ENCODE measurements around the gene MKI67. TPM values are rescaled to one million over a fixed set of nuclear protein-coding genes. Genes with fewer than 3 reads are reported as not detected.

Gene MKI67
- total and polyA plus RNA-seq, 2 of the 13 experiments (the other 11 are each of a cell fraction or from before 2014, with no cell fraction given) = 6.7 to 22.9 TPM

DNA sequence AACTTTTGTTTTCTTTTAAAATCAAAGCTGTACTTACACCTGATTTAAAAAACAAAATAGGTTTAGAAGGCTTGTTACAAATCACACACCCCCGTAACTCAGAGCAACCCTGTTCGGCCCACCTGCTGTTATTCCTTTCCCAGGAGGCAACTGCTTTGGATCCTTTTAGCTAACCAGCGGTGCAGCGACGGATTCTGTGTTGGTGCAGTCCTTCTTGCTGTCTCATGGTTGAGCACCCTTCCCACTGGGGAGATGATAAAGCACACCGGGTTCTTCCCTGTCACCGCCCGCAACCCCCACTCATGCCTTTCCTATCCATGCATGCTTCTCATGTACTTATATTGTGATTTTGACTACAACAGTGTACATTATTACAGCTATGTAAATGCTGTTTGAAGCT, 24.8 kb upstream of the MKI67 start:
- H3K9me3 ChIP-seq (ENCODE audit: low read length) = no peaks in the 10 kb centered on the region
- H3K79me2 ChIP-seq (ENCODE audit: insufficient read depth, low read length) = no peaks in the 10 kb centered on the region
- TF ChIP-seq SP140L (CRISPR knock-in tag; IDR thresholded peaks at IDR 0.05; ENCODE audit: borderline replicate concordance) (no peak), SIN3B (IDR thresholded peaks at IDR 0.05; ENCODE audit: low read length) (no peak)
- 0 out of 5 replicates have a peak, but pooled peaks cover 0 to 4% of the 10 kb centered on the region in 2 experiments for H3K27me3 ChIP-seq (ENCODE audit: control insufficient read depth in 1 of 2, insufficient read depth in 2 of 2, low read length in 2 of 2)
- H3K9ac ChIP-seq (ENCODE audit: insufficient read depth, low read depth, low read length) = no peak overlapping the region
- WGBS (ENCODE audit: low lambda C conversion rate) = 93% methylated on average over 8 of the region's 8 CpGs
- no peak overlapping the region for H2AFZ ChIP-seq (ENCODE audit: low read length)
- no peak overlapping the region for H3K27ac ChIP-seq (ENCODE audit: extremely low read length, insufficient read depth, low read length)
- FAIRE-seq (no peak), DNase-seq (ENCODE audit: low spot score) (no peak), ATAC-seq (no peak)
- no peak overlapping the region for H3K4me3 ChIP-seq (replicated peaks in 1 of 3; ENCODE audit: insufficient read depth in 1 of 3, low read depth in 2 of 3, low read length in 3 of 3)
- peaks cover 19% of the 10 kb centered on the region for H3K4me1 ChIP-seq (ENCODE audit: insufficient read depth, low read length)
- H3K4me2 ChIP-seq (ENCODE audit: low read depth, low read length) = no peak overlapping the region
- BruUV-seq (replicated peaks) = no TSS peak
- ChIA-PET CTCF (ENCODE audit: low intra/inter-chr PET ratio, low total read pairs) (no interaction called here), POLR2A (no interaction called here)
- H3K36me3 ChIP-seq (replicated peaks in 1 of 2; ENCODE audit: control insufficient read depth in 1 of 2, insufficient read depth in 2 of 2, low read length in 2 of 2) = no peaks in the 10 kb centered on the region
- intact Hi-C loops (cut with micrococcal nuclease; ENCODE audit: unreplicated experiment) = no loop called here
- in situ Hi-C loops (cut with HindIII; ENCODE audit: extremely low pct_ligation_motif_present, low pct_unique_long_range_greater_than_20kb) = no loop called here
- H4K20me1 ChIP-seq (ENCODE audit: insufficient read depth, low read length) = no peaks in the 10 kb centered on the region

DNA sequence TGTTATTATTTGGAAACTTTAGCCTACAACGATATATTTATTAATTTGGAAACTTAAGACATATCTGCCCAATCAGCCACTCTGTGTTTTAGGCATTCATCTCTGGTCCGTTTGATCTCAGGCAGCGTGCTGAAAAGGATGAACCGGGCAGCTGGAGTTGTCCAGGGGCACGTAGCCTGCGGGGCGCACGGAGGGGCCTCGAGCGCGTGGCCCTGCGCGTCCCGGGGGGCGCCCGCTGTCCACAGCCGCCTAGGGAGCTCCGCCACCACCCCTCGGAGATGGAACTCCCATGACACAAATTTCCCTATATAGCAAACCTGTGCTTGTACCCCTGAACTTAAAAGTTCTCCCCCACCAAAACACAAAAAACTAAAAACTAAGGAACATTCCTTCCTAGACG, 24.3 kb upstream of the MKI67 start:
- Histone ChIP-seq H3K79me2 (ENCODE audit: insufficient read depth, low read length) (no peaks in the 10 kb centered on the region), H2AFZ (ENCODE audit: low read length) (no peak overlapping the region), H3K27me3 (ENCODE audit: control insufficient read depth in 1 of 2, insufficient read depth in 2 of 2, low read length in 2 of 2) (0 out of 5 replicates have a peak, but pooled peaks cover 0 to 4% of the 10 kb centered on the region in 2 experiments), H3K4me1 (ENCODE audit: insufficient read depth, low read length) (peaks cover 15% of the 10 kb centered on the region), H3K36me3 (replicated peaks in 1 of 2; ENCODE audit: control insufficient read depth in 1 of 2, insufficient read depth in 2 of 2, low read length in 2 of 2) (no peaks in the 10 kb centered on the region), H3K4me2 (ENCODE audit: low read depth, low read length) (no peak overlapping the region), H4K20me1 (ENCODE audit: insufficient read depth, low read length) (no peaks in the 10 kb centered on the region), H3K9ac (ENCODE audit: insufficient read depth, low read depth, low read length) (no peak overlapping the region), H3K4me3 (replicated peaks in 1 of 3; ENCODE audit: insufficient read depth in 1 of 3, low read depth in 2 of 3, low read length in 3 of 3) (no peak overlapping the region), H3K9me3 (ENCODE audit: low read length) (no peaks in the 10 kb centered on the region), H3K27ac (ENCODE audit: extremely low read length, insufficient read depth, low read length) (no peak overlapping the region)
- ChIA-PET CTCF (ENCODE audit: low intra/inter-chr PET ratio, low total read pairs) (no interaction called here), POLR2A (no interaction called here)
- intact Hi-C loops (cut with micrococcal nuclease; ENCODE audit: unreplicated experiment) (no loop called here), in situ Hi-C loops (cut with HindIII; ENCODE audit: extremely low pct_ligation_motif_present, low pct_unique_long_range_greater_than_20kb) (no loop called here)
- FAIRE-seq (no peak), ATAC-seq (no peak), DNase-seq (ENCODE audit: low spot score) (no peak)
- no TSS peak for BruUV-seq (replicated peaks)
- 84% methylated on average over 20 of the region's 20 CpGs for WGBS (ENCODE audit: low lambda C conversion rate)
- TF ChIP-seq SIX1 (CRISPR knock-in tag; IDR thresholded peaks at IDR 0.05; ENCODE audit: borderline replicate concordance) = no peak
- TF ChIP-seq, protein P1, sequence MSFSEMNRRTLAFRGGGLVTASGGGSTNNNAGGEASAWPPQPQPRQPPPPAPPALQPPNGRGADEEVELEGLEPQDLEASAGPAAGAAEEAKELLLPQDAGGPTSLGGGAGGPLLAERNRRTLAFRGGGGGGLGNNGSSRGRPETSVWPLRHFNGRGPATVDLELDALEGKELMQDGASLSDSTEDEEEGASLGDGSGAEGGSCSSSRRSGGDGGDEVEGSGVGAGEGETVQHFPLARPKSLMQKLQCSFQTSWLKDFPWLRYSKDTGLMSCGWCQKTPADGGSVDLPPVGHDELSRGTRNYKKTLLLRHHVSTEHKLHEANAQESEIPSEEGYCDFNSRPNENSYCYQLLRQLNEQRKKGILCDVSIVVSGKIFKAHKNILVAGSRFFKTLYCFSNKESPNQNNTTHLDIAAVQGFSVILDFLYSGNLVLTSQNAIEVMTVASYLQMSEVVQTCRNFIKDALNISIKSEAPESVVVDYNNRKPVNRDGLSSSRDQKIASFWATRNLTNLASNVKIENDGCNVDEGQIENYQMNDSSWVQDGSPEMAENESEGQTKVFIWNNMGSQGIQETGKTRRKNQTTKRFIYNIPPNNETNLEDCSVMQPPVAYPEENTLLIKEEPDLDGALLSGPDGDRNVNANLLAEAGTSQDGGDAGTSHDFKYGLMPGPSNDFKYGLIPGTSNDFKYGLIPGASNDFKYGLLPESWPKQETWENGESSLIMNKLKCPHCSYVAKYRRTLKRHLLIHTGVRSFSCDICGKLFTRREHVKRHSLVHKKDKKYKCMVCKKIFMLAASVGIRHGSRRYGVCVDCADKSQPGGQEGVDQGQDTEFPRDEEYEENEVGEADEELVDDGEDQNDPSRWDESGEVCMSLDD (CRISPR knock-in tag; IDR thresholded peaks at IDR 0.05; ENCODE audit: borderline replicate concordance) = no peak
- TF ChIP-seq ZNF546 (CRISPR knock-in tag; conservative IDR thresholded peaks at IDR 0.05) = no peak
- TF ChIP-seq HNF4G (IDR thresholded peaks at IDR 0.05; ENCODE audit: borderline replicate concordance, low read depth, low read length) = no peak
- no peak for TF ChIP-seq HNF4G (CRISPR knock-in tag; IDR thresholded peaks at IDR 0.05; ENCODE audit: borderline replicate concordance, low read depth)
- no peak for TF ChIP-seq GPN1 (CRISPR knock-in tag; IDR thresholded peaks at IDR 0.05; ENCODE audit: borderline replicate concordance)
- TF ChIP-seq, protein P2, sequence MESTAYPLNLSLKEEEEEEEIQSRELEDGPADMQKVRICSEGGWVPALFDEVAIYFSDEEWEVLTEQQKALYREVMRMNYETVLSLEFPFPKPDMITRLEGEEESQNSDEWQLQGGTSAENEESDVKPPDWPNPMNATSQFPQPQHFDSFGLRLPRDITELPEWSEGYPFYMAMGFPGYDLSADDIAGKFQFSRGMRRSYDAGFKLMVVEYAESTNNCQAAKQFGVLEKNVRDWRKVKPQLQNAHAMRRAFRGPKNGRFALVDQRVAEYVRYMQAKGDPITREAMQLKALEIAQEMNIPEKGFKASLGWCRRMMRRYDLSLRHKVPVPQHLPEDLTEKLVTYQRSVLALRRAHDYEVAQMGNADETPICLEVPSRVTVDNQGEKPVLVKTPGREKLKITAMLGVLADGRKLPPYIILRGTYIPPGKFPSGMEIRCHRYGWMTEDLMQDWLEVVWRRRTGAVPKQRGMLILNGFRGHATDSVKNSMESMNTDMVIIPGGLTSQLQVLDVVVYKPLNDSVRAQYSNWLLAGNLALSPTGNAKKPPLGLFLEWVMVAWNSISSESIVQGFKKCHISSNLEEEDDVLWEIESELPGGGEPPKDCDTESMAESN (CRISPR knock-in tag; conservative IDR thresholded peaks at IDR 0.05) = no peak
- no peak for TF ChIP-seq ARHGAP35 (CRISPR knock-in tag; IDR thresholded peaks at IDR 0.05; ENCODE audit: borderline replicate concordance)
- TF ChIP-seq MIER3 (CRISPR knock-in tag; IDR thresholded peaks at IDR 0.05; ENCODE audit: borderline replicate concordance) = no peak
- no peak for TF ChIP-seq ATF7-NPFF (CRISPR knock-in tag; IDR thresholded peaks at IDR 0.05; ENCODE audit: low read depth)
- no peak for TF ChIP-seq RXRA (CRISPR knock-in tag; IDR thresholded peaks at IDR 0.05)
